HT-29 (cell line): ENCODE measurements around the gene PAX2. TPM values are rescaled to one million over a fixed set of nuclear protein-coding genes. Genes with fewer than 3 reads are reported as not detected.

ENCODE experiments used
- DNase-seq: peaks from one replicate; pipeline ENCODE4 v3.0.0-alpha.2; 2015; ENCODE audit warnings: low spot score
- total RNA-seq: library from RNA; depleted of rRNA; stranded (reverse); fragments of >200 nt; shearing (Covaris generic); gene quantifications from 2 replicates; pipeline ENCODE4 v1.2.3, GENCODE V29; 2014

PAX2 gene
- total RNA-seq, 1 experiment from 2014 or later, result not detected

DNA sequence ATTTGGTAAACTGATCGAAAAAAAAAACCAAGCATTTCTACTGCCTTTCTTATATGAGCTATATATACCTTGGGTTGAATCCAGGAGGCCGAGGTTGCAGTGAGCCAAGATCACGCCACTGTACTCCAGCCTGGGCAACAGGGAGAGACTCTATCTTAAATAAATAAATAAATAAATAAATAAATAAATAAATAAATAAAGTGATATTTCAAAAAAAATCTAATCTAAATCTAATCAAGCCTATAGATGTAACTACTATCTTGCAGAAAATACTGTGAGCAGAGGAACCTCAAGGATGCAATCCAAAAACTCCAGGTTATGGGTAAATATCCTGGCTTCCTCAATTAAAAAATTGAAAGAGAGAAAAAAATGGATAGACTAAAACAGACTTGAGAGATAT is 96.1 kb downstream of the PAX2 start:
- DNase-seq, result no peak

- no peak for DNase-seq
Measured at GRCh38 chr10:100847440-100847839, 102.1 kb downstream of the PAX2 start.

- no peak for DNase-seq
Measured at GRCh38 chr10:100848770-100849169, 103.4 kb downstream of the PAX2 start.

- no peak for DNase-seq
Measured at GRCh38 chr10:100858261-100858660, 112.9 kb downstream of the PAX2 start.

GRCh38 chr10:100858747-100859483 is 113.5 kb downstream of the PAX2 start:
- no peak for DNase-seq

DNA sequence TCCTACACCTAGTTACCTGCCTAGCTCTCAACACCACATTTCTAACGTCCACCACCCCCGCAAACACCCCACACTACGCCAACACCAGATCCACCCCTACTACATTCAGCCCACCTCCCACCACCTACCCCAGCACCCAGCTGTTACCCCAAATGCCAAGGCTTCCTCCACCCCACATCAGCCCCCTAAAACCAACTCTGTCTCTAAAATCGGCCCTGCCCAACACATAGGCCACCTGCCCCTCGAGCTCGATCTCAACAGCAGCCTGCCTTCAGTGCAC is 114.0 kb downstream of the PAX2 start:
- no peak for DNase-seq

DNA sequence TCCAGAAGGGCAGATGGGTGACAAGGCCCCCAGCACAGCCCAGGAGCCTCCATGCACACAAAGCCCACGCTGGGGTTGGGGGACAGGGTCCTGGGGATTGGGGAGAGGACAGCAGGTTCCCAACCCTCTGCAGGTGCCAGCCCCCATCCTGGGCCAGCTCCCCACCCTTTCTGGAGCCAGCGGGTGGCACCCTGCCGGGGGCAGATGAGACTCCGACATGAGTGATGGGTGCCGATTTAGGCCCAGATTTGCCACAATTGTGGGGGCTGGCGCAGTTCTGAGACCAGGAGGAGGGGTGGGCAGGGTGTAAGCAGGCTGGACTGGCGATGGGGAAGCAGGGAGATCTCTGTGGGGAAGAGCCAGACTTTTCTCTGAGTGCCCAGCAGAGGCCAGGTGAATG is 118.1 kb downstream of the PAX2 start:
- DNase-seq, result no peak

GRCh38 chr10:100864036-100864885 is 118.9 kb downstream of the PAX2 start:
- DNase-seq, result no peak

DNA sequence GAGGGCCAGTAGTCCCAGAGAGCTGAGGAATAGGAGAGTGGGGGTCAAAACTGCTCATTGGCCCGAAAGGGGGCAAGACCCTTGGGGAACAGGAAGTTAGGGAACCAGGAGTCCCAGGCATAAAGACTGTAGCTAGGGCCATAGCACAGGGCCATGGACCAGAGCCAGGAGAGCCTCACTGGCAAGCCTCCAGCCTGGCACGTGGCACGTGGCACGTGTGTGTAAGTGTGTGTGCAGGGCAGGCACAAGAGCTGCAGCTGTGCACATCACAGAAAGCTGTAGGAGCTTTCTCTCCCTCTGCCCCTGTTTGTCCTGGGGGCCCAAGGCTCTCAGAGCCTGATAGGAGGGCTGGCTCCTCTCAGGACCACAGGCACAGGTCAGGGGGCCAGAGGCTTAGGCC is 119.6 kb downstream of the PAX2 start:
- DNase-seq, result no peak

GRCh38 chr10:100866010-100866409 is 120.6 kb downstream of the PAX2 start:
- DNase-seq, result no peak

GRCh38 chr10:100866575-100867098 is 121.3 kb downstream of the PAX2 start:
- no peak for DNase-seq

DNA sequence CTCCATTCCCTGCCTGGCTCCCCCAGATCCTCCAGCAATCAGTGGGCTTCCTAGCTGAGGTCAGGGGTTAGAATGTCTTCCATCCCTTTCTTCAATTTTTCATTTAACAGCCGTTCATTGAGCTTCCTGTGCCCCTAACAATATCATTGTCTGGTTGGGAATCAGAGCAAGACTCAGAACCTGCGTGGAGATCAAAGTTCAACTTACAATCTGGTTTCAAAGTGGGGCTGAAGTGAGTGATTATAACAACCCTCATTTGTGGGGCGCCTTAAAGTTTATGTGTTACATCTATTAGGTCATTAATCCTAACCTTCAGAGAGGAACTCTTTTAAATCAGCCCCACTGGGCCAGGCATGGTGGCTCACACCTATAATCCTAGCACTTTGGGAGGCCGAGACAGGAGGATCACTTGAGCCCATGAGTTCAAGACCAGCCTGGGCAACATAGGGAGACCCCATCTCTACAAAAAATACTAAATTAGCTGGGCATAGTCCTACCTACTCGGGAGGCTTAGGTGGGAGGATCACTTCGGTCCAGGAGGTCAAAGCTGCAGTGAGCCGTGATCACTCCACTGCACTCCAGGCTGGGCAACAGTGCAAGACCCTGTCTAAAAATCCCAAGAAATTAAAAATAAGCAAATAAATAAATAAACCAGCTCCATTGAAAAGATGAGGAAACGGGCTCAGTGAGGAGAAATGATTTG is 122.0 kb downstream of the PAX2 start:
- DNase-seq, result no peak

GRCh38 chr10:100868382-100868781 is 123.0 kb downstream of the PAX2 start:
- DNase-seq, result no peak

DNA sequence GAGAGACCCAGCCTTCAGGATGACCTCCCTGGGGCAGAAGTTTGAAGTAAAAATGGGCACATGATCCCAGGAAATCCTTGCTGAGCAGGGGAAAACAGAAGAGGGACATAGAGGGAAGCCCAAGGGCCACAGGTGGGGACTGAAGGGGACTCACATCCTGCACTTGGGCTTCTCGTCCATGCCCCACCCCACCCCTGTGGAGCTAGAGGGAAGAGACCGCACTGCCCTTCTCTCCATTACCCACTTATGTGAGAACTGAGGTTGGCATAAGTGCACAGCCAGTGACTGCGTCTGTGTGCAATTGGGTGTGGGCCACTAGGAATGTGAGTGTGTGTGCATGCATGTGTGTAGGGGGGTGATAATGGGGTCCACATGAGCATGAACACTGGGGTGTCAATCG is 124.0 kb downstream of the PAX2 start:
- no peak for DNase-seq

- DNase-seq, result peak; percentile 44
Measured at GRCh38 chr10:100872034-100872791, 126.8 kb downstream of the PAX2 start.

GRCh38 chr10:100873146-100873826 is 127.9 kb downstream of the PAX2 start:
- no peak for DNase-seq

DNA sequence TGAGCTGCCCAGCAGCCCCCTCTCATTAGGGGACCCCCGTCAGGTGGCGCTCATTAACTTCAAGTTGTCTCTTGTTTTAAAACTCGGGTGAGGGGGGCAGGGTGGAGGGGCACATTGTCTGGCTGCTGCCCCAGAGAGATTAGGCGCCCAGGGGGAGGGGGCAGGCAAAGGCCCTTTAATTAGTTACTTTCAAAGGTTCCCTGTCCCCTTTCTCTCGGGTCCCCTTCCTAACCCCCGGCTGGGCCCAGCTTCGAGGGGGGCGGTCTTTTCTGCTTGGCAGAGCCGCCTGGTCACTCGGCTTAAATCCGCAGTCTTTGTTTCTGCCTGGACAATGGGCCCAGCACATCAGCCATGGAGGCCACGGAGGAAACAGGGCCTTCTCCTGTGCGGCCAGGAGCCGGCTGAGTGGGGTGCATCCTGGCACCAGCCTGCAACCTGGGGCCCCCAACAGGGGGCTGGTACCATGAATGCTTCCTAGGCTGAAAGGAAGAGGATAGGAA is 128.5 kb downstream of the PAX2 start:
- DNase-seq, result no peak

GRCh38 chr10:100874702-100875483 is 129.5 kb downstream of the PAX2 start:
- no peak for DNase-seq

DNA sequence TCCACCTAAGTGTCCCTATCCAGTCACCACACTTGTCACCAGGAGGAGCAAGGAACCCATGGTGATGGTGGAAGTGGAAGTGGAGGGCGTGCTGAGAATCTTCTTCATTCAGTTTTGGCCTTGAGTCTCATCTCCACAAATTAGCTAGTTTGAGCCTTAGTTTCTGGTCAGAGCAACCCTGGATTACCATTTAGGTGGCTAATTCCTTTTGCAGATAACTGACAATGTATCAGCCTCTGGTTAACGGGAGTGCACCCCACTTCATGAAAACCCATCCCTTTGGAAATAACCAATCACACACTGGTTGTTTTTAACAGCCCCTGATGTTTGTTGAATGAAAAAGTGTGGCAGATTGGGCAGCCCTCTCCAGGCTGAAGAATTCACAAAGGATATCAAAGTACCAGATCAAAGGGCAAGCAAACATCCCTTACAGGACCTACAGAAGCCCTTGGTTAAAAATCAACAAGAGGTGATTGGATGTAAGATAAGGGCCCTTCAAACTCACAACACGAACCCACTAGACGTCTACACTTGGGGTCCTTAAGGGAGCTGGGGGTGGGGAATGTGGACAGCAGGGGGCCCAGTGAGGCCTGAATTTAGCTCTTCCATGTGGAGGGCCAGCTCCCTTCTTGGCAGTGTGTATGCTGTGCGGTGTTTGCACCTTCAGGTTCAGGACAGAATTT is 130.2 kb downstream of the PAX2 start:
- DNase-seq, result no peak
